Parathyroid adenoma (tissue), 2 donors: Measurements from ENCODE around the gene TEN1.

Experiments
- H2AFZ ChIP-seq: fragments of 300-600 bp; sonication (generic); one replicate; pipeline ENCODE4 v1.7.0; 2017; ENCODE audit warnings: antibody characterized with exemption, mild to moderate bottlenecking
- H3K27ac ChIP-seq: fragments of 300-600 bp; sonication (generic); one replicate; pipeline ENCODE4 v1.7.0; 2017
- H3K27me3 ChIP-seq: fragments of 300-600 bp; sonication (generic); one replicate; pipeline ENCODE4 v1.7.0; 2017; ENCODE audit warnings: low read length; ENCODE audit not compliant: control insufficient read depth, insufficient read depth
- H3K36me3 ChIP-seq: fragments of 300-600 bp; sonication (generic); one replicate; pipeline ENCODE4 v1.7.0; 2017; ENCODE audit warnings: low read length; ENCODE audit not compliant: control insufficient read depth, insufficient read depth
- H3K4me1 ChIP-seq: fragments of 300-600 bp; sonication (generic); one replicate; pipeline ENCODE4 v1.7.0; 2017; ENCODE audit warnings: control low read depth
- H3K4me2 ChIP-seq: fragments of 300-600 bp; sonication (generic); one replicate; pipeline ENCODE4 v1.7.0; 2017; ENCODE audit warnings: low read length
- H3K4me3 ChIP-seq: fragments of 300-600 bp; sonication (generic); one replicate; pipeline ENCODE4 v1.7.0; 2017; ENCODE audit warnings: low read depth, low read length
- H3K79me2 ChIP-seq: fragments of 300-600 bp; sonication (generic); one replicate; pipeline ENCODE4 v1.7.0; 2017; ENCODE audit warnings: control low read depth
- H3K9ac ChIP-seq: fragments of 300-600 bp; sonication (generic); one replicate; pipeline ENCODE4 v1.7.0; 2017; ENCODE audit warnings: mild to moderate bottlenecking
- H3K9me3 ChIP-seq: fragments of 300-600 bp; sonication (generic); one replicate; pipeline ENCODE4 v1.7.0; 2017; ENCODE audit warnings: low read length; ENCODE audit not compliant: control insufficient read depth
- TF ChIP-seq, protein P1 (sequence below): fragments of 300-600 bp; sonication (generic); IDR thresholded peaks from one replicate; pipeline ENCODE4 v1.7.0; 2017; ENCODE audit warnings: antibody characterized with exemption, mild to moderate bottlenecking
- donor health status: primary hyperparathyroidism.

Gene TEN1

DNA sequence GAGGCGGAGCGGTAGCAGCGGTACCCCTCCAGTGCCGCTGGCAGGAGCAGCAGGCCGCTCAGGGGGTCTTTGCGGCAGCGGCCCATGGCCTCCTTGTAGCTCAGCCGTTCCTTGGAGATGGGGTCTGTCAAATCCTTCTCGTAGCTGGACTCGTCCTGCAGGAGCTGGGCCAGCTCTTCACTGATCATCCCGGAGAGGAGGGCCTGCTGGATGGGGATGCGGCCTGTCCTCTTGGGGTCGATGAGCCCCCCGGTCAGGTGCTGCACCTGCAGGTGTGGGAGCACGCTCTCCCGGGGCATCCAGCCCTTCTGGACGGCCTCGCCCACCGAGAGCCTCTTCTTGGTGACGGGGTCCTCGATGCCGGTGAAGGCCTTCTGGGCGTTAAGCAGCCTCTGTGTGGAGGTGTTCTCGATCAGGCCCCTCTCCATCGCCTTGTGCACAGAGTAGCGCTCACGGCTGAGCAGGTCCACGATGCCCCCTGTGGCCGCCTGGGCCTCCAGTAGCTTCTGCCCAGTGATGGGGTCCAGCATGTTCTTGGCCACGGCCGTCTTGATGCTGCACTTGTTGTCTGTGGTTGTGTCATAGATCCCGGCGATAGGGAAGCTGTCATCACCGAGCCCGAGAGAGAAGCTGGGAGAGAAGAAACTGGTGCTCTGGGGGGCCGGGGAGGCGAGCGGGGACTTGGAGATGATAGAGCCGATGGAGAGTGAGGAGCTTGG is 28.2 kb downstream of the TEN1 start:
- TF ChIP-seq, protein P1, sequence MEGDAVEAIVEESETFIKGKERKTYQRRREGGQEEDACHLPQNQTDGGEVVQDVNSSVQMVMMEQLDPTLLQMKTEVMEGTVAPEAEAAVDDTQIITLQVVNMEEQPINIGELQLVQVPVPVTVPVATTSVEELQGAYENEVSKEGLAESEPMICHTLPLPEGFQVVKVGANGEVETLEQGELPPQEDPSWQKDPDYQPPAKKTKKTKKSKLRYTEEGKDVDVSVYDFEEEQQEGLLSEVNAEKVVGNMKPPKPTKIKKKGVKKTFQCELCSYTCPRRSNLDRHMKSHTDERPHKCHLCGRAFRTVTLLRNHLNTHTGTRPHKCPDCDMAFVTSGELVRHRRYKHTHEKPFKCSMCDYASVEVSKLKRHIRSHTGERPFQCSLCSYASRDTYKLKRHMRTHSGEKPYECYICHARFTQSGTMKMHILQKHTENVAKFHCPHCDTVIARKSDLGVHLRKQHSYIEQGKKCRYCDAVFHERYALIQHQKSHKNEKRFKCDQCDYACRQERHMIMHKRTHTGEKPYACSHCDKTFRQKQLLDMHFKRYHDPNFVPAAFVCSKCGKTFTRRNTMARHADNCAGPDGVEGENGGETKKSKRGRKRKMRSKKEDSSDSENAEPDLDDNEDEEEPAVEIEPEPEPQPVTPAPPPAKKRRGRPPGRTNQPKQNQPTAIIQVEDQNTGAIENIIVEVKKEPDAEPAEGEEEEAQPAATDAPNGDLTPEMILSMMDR: no peak
- Histone ChIP-seq H3K4me3 (no peak overlapping the region), H3K27ac (no peak overlapping the region), H3K9ac (no peak overlapping the region), H2AFZ (no peak overlapping the region), H3K27me3 (no peaks in the 10 kb centered on the region), H3K4me1 (no peaks in the 10 kb centered on the region), H3K36me3 (no peaks in the 10 kb centered on the region), H3K79me2 (no peaks in the 10 kb centered on the region), H3K4me2 (no peak overlapping the region), H3K9me3 (no peaks in the 10 kb centered on the region)

DNA sequence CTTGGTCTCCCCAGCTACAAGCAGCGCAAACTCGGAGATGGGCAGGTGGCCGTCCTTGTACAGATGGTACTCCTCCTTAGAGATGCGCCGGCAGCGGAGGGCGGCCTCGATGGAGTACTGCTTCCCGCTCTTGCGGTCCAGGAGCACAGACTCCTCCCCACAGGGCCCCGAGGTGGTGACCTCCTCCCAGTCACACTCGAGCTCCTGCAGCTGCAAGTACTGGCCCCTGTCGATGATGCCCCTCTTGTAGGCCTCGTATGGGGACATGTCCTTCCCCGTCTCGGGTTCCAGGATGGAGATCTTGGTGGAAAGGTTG is 28.8 kb downstream of the TEN1 start:
- no peaks in the 10 kb centered on the region for H3K9me3 ChIP-seq
- TF ChIP-seq, protein P1: no peak
- no peak overlapping the region for H3K27ac ChIP-seq
- H3K79me2 ChIP-seq: no peaks in the 10 kb centered on the region
- H3K4me3 ChIP-seq: no peak overlapping the region
- H3K36me3 ChIP-seq: no peaks in the 10 kb centered on the region
- H3K27me3 ChIP-seq: no peaks in the 10 kb centered on the region
- H3K4me1 ChIP-seq: no peaks in the 10 kb centered on the region
- H2AFZ ChIP-seq: no peak overlapping the region
- H3K4me2 ChIP-seq: no peak overlapping the region
- no peak overlapping the region for H3K9ac ChIP-seq

DNA sequence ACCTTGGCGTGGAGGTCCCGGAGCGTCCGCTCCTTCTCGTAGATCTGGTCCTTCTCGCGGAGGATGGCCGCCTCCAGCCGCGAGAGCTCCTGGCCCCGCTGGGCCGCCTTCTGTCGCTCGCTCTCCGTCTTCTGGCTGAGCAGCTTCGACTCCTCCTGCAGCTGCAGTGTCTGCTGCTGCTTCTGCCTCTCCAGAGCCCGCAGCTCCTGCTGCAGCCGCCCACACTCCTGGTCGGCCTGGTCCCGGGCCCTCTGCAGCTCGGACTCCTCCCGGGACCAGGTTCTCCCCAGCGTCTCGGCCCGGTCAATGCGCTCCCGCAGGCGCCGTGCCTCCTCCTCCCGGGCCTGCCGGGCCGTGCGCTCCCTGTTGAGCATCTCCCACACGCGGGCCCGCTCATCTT is 29.2 kb downstream of the TEN1 start:
- TF ChIP-seq, protein P1: no peak
- H3K4me2 ChIP-seq: no peak overlapping the region
- no peaks in the 10 kb centered on the region for H3K4me1 ChIP-seq
- H3K79me2 ChIP-seq: no peaks in the 10 kb centered on the region
- no peak overlapping the region for H3K4me3 ChIP-seq
- H3K27me3 ChIP-seq: no peaks in the 10 kb centered on the region
- H3K36me3 ChIP-seq: no peaks in the 10 kb centered on the region
- no peak overlapping the region for H2AFZ ChIP-seq
- H3K27ac ChIP-seq: no peak overlapping the region
- no peaks in the 10 kb centered on the region for H3K9me3 ChIP-seq
- H3K9ac ChIP-seq: no peak overlapping the region

DNA sequence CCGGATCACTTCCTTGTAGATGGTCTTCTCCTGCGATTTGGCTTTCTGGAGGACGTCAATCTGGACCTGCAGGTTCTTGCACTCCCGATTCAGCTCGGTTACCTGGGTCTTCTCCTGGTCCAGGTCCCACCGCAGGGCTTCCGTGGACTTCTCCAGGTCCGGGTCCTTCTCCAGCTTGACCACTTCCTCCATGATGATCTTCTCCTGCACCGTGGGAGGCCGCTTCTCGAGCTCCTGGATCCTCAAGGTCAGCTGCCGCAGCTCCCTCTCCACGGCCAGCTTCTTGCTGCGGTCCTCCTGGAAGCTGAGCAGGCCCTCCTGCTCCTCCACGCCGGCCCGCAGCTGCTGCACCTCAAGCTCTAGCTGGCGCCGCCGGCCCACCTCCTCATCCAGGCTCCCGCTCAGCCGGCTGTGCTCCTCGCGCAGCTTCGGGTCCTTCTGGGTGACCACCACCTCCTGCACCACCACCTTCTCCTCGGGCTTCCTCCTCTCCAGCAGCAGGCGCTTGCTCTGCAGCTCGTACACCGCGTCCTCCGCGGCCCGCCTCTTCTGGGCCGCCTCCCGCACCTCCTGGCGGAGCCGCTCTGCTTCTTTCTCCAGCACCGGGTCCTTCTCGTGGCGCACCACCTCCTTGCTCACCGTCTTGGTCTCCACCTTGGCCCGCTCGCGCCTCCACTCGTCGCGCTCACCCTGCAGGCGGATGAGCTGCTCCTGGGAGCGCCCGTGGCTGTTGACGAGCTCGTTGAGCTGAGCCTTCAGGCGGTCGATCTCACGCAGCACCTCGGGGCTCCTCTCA is 29.8 kb downstream of the TEN1 start:
- H3K79me2 ChIP-seq: no peaks in the 10 kb centered on the region
- no peak overlapping the region for H3K4me3 ChIP-seq
- TF ChIP-seq, protein P1: no peak
- no peaks in the 10 kb centered on the region for H3K36me3 ChIP-seq
- H3K27ac ChIP-seq: no peak overlapping the region
- peaks cover under 1% of the 10 kb centered on the region for H3K4me1 ChIP-seq
- H2AFZ ChIP-seq: no peak overlapping the region
- no peak overlapping the region for H3K9ac ChIP-seq
- H3K9me3 ChIP-seq: no peaks in the 10 kb centered on the region
- no peaks in the 10 kb centered on the region for H3K27me3 ChIP-seq
- no peak overlapping the region for H3K4me2 ChIP-seq
